HCT116 (cell line): Measurements from ENCODE around the gene CERS6. TPM values are rescaled to one million over a fixed set of nuclear protein-coding genes. Genes with fewer than 3 reads are reported as not detected.

Source experiments
- ATAC-seq: fragments of 200-7000 bp; cut with Tn5 transposase; 2 replicates; pipeline ENCODE4 v1.9.1; 2020; ENCODE audit warnings: mild to moderate bottlenecking, moderate library complexity
- BruUV-seq: library from RNA; stranded (reverse); fragments of 400-500 nt; replicated peaks from 2 replicates; lab custom pipeline; 2021; lab: Mats Ljungman, UMichigan
- CTCF ChIA-PET: fragments of 300-600 bp; sonication (Branson Sonifier 250); formaldehyde crosslinking; loops from one replicate; lab custom pipeline; 2021; ENCODE audit warnings: antibody characterized with exemption; lab: Charles Lee
- POLR2A ChIA-PET: fragments of 300-600, 350-600 bp; sonication (Branson Sonifier 250); formaldehyde crosslinking; loops from one replicate; lab custom pipeline; 2021; ENCODE audit warnings: antibody characterized with exemption; lab: Charles Lee
- RAD21 ChIA-PET, 2 experiments: fragments of 300-600 bp; sonication (Branson Sonifier 250); formaldehyde crosslinking; loops; one replicate each; lab custom pipeline; 2023; ENCODE audit warnings: low total read pairs in 2 of 2; ENCODE audit not compliant: uncharacterized antibody in 2 of 2, unreplicated experiment in 2 of 2, low non-redundant PET in 1 of 2; lab: Charles Lee
- DNase-seq: peaks from one replicate; pipeline ENCODE4 v3.0.0-alpha.2; 2010; ENCODE audit warnings: low read depth, low spot score
- H2AFZ ChIP-seq: fragments of 200-600 bp; shearing (Covaris generic), sonication (generic); 2 replicates; pipeline ENCODE4 v1.6.1; 2017; ENCODE audit warnings: low read depth, mixed run types, mixed read lengths, antibody characterized with exemption, low read length; ENCODE audit not compliant: poor library complexity, severe bottlenecking
- H3K27ac ChIP-seq: 2 replicates; pipeline ENCODE4 v1.5.1; 2012; ENCODE audit warnings: low read depth, low read length
- H3K27me3 ChIP-seq: fragments of 200-600 bp; sonication (generic); 2 replicates; pipeline ENCODE4 v1.6.1; 2016; ENCODE audit warnings: mixed run types, low read length, mixed read lengths; ENCODE audit not compliant: insufficient read depth
- H3K36me3 ChIP-seq, 2 experiments: fragments of 200-500 bp in 1 of 2; fragments of 200-600 bp in 1 of 2; sonication (Bioruptor generic) in 1 of 2; sonication (generic) in 1 of 2; 2 replicates each; pipeline versions ENCODE4 v1.5.1 to v1.6.1; 2014 to 2016; ENCODE audit warnings: low read length in 2 of 2, inconsistent platforms in 1 of 2, mixed read lengths in 1 of 2, mixed run types in 1 of 2; ENCODE audit not compliant: insufficient read depth in 2 of 2, control insufficient read depth in 1 of 2
- H3K4me1 ChIP-seq, 2 experiments: fragments of 200-600 bp in 1 of 2; sonication (generic) in 1 of 2; 2 replicates each; pipeline versions ENCODE4 v1.5.1 to v1.6.1; 2012 to 2017; ENCODE audit warnings: low read length in 2 of 2, inconsistent platforms in 1 of 2, mild to moderate bottlenecking in 1 of 2, mixed read lengths in 1 of 2, mixed run types in 1 of 2, moderate library complexity in 1 of 2; ENCODE audit not compliant: insufficient read depth in 2 of 2, control insufficient read depth in 1 of 2
- H3K4me2 ChIP-seq: fragments of 200-600 bp; sonication (generic); 2 replicates; pipeline ENCODE4 v1.6.1; 2017; ENCODE audit warnings: mixed run types, low read length, mixed read lengths
- H3K4me3 ChIP-seq, 2 experiments: fragments of 200-600 bp in 1 of 2; sonication (generic) in 1 of 2; replicated peaks in 1 of 2; 2 replicates each; pipeline ENCODE4 v1.5.1; 2011 to 2016; ENCODE audit warnings: low read length in 2 of 2, control low read depth in 1 of 2, low read depth in 1 of 2, mild to moderate bottlenecking in 1 of 2, mixed read lengths in 1 of 2, mixed run types in 1 of 2
- H3K79me2 ChIP-seq: fragments of 200-600 bp; sonication (generic); 2 replicates; pipeline ENCODE4 v1.6.1; 2017; ENCODE audit warnings: mild to moderate bottlenecking, mixed run types, low read length, moderate library complexity, mixed read lengths; ENCODE audit not compliant: insufficient read depth
- H3K9ac ChIP-seq: fragments of 200-600 bp; sonication (generic); 2 replicates; pipeline ENCODE4 v1.6.1; 2016; ENCODE audit warnings: low read length, mixed read lengths
- H3K9me2 ChIP-seq: fragments of 200-600 bp; sonication (generic), shearing (Covaris generic); 2 replicates; pipeline ENCODE4 v1.6.1; 2017; ENCODE audit warnings: mixed run types, mild to moderate bottlenecking, moderate library complexity; ENCODE audit not compliant: insufficient read depth
- H3K9me3 ChIP-seq, 2 experiments: fragments of 200-500 bp in 1 of 2; fragments of 200-600 bp in 1 of 2; sonication (Bioruptor generic) in 1 of 2; sonication (generic) in 1 of 2; 2 replicates each; pipeline ENCODE4 v1.6.1; 2014 to 2017; ENCODE audit warnings: low read length in 2 of 2, mixed read lengths in 2 of 2, inconsistent platforms in 1 of 2, low read depth in 1 of 2, mild to moderate bottlenecking in 1 of 2, mixed run types in 1 of 2, moderate library complexity in 1 of 2; ENCODE audit not compliant: control insufficient read depth in 1 of 2, insufficient read depth in 1 of 2
- H4K20me1 ChIP-seq: fragments of 200-600 bp; sonication (generic), shearing (Covaris generic); 2 replicates; pipeline ENCODE4 v1.6.1; 2017; ENCODE audit warnings: mixed run types, mild to moderate bottlenecking, moderate library complexity; ENCODE audit not compliant: insufficient read depth
- ATF3 ChIP-seq: IDR thresholded peaks from 2 replicates; pipeline ENCODE4 v1.6.1; 2012
- CBX3 ChIP-seq: IDR thresholded peaks from 2 replicates; pipeline ENCODE4 v1.6.1; 2012; ENCODE audit warnings: low read depth
- CEBPB ChIP-seq: IDR thresholded peaks from 2 replicates; pipeline ENCODE4 v1.6.1; 2012; ENCODE audit warnings: low read depth
- CTCF ChIP-seq, 3 experiments: fragments of 200-600 bp in 1 of 3; sonication (generic) in 1 of 3; IDR thresholded peaks in 2 of 3; conservative IDR thresholded peaks in 1 of 3; 2 replicates each; pipeline ENCODE4 v1.5.1; 2012 to 2017; ENCODE audit warnings: low read depth in 2 of 3, low read length in 2 of 3, antibody characterized with exemption in 1 of 3, borderline replicate concordance in 1 of 3, control low read depth in 1 of 3, mild to moderate bottlenecking in 1 of 3, mixed read lengths in 1 of 3, mixed run types in 1 of 3, moderate library complexity in 1 of 3; ENCODE audit not compliant: insufficient read depth in 1 of 3
- EGR1 ChIP-seq: IDR thresholded peaks from 2 replicates; pipeline ENCODE4 v1.6.1; 2012; ENCODE audit warnings: low read depth
- ELF1 ChIP-seq: IDR thresholded peaks from 2 replicates; pipeline ENCODE4 v1.6.1; 2012; ENCODE audit warnings: low read depth, borderline replicate concordance
- EZH2 ChIP-seq: fragments of 200-600 bp; sonication (generic); IDR thresholded peaks from 2 replicates; pipeline ENCODE4 v1.6.1; 2017; ENCODE audit warnings: antibody characterized with exemption, mixed run types
- EZH2phosphoT487 ChIP-seq: fragments of 200-600 bp; IDR thresholded peaks from 2 replicates; pipeline ENCODE4 v1.6.1; 2018; ENCODE audit warnings: antibody characterized with exemption, borderline replicate concordance
- FOSL1 ChIP-seq: IDR thresholded peaks from 2 replicates; pipeline ENCODE4 v1.6.1; 2012; ENCODE audit warnings: low read depth
- MAX ChIP-seq: IDR thresholded peaks from 2 replicates; pipeline ENCODE4 v1.6.1; 2012
- POLR2A ChIP-seq: IDR thresholded peaks from 2 replicates; pipeline ENCODE4 v1.7.0; 2011; ENCODE audit warnings: borderline replicate concordance; ENCODE audit not compliant: insufficient read depth, insufficient read length; ENCODE audit errors: extremely low read depth
- POLR2AphosphoS5 ChIP-seq: IDR thresholded peaks from 2 replicates; pipeline ENCODE4 v1.6.1; 2011; ENCODE audit warnings: mild to moderate bottlenecking, low read depth, low read length, moderate library complexity
- RAD21 ChIP-seq: IDR thresholded peaks from 2 replicates; pipeline ENCODE4 v1.6.1; 2012; ENCODE audit warnings: low read depth, mild to moderate bottlenecking
- SIN3A ChIP-seq: IDR thresholded peaks from 2 replicates; pipeline ENCODE4 v1.6.1; 2012; ENCODE audit warnings: low read depth
- SP1 ChIP-seq: IDR thresholded peaks from 2 replicates; pipeline ENCODE4 v1.6.1; 2012; ENCODE audit warnings: low read depth
- SRF ChIP-seq: IDR thresholded peaks from 2 replicates; pipeline ENCODE4 v1.6.1; 2012; ENCODE audit warnings: low read depth
- TCF7L2 ChIP-seq: IDR thresholded peaks from 2 replicates; pipeline ENCODE4 v1.7.0; 2011; ENCODE audit warnings: borderline replicate concordance, inconsistent platforms; ENCODE audit not compliant: insufficient read depth, insufficient read length; ENCODE audit errors: extremely low read depth
- YY1 ChIP-seq: IDR thresholded peaks from 2 replicates; pipeline ENCODE4 v1.6.1; 2011; ENCODE audit warnings: low read length, low read depth, moderate library complexity, mild to moderate bottlenecking; ENCODE audit not compliant: insufficient replicate concordance; ENCODE audit errors: extremely low read depth
- ZFX ChIP-seq: fragments of 450-650 bp; IDR thresholded peaks from 2 replicates; pipeline ENCODE4 v1.6.1; 2017
- intact Hi-C: fragments of 100-400 bp; cut with micrococcal nuclease; formaldehyde crosslinking; loops from 2 replicates; pipeline ENCODE4 v1.10.0; 2022
- total RNA-seq: library from RNA; stranded (reverse); gene quantifications from one replicate; pipeline ENCODE4 v1.2.1, GENCODE V29; 2021; ENCODE audit not compliant: unreplicated experiment

The CERS6 gene
- total RNA-seq, 1 experiment from 2014 or later: 37.0 TPM

GRCh38 chr2:168482269-168482668 lies 26.2 kb downstream of the CERS6 start:
- POLR2A ChIA-PET: no interaction called here
- H3K79me2 ChIP-seq: peaks cover 93% of the 10 kb centered on the region

More at GRCh38 chr2:168482269-168482668, 26.2 kb downstream of the CERS6 start:
- H3K4me3 ChIP-seq: no peak overlapping the region
- no peak overlapping the region for H3K4me2 ChIP-seq
- TF ChIP-seq CTCF (IDR thresholded peaks at IDR 0.05 in 2 of 3, conservative IDR thresholded peaks at IDR 0.05 in 1 of 3; ENCODE audit: borderline replicate concordance in 1 of 3, insufficient read depth in 1 of 3, low read depth in 2 of 3, low read length in 2 of 3): no peak
- no peak for TF ChIP-seq SRF
- no peak for TF ChIP-seq POLR2AphosphoS5
- TF ChIP-seq MAX: no peak
- no peak for TF ChIP-seq FOSL1
- no peak for TF ChIP-seq EZH2
- TF ChIP-seq EGR1: no peak
- no peak for TF ChIP-seq SIN3A
- no peak for TF ChIP-seq ZFX
- TF ChIP-seq POLR2A: no peak
- TF ChIP-seq ATF3: no peak
- TF ChIP-seq EZH2phosphoT487: no peak
- TF ChIP-seq RAD21: no peak
- TF ChIP-seq SP1: no peak
- no peak for TF ChIP-seq ELF1
- no peak for TF ChIP-seq TCF7L2
- no peak for TF ChIP-seq YY1
- no peak for TF ChIP-seq CBX3
- no peak for TF ChIP-seq CEBPB
- intact Hi-C loops: no loop called here
- ATAC-seq (no peak), DNase-seq (no peak)
- H4K20me1 ChIP-seq: peaks cover 6% of the 10 kb centered on the region; the same call in 1 of the 2 replicates
- H2AFZ ChIP-seq: no peak overlapping the region
- no peaks in the 10 kb centered on the region for H3K27me3 ChIP-seq
- H3K36me3 ChIP-seq: no peaks in the 10 kb centered on the region
- no peak overlapping the region for H3K9ac ChIP-seq
- H3K27ac ChIP-seq: no peak overlapping the region
- ChIA-PET RAD21 (no interaction called here), CTCF (interaction anchor here (1.7 kb wide), 1 partner anchor 12 kb away, joined by 5 read pairs; no protein-coding TSS in a partner anchor)
- no peaks in the 10 kb centered on the region for H3K9me3 ChIP-seq
- no TSS peak for BruUV-seq
- no peaks in the 10 kb centered on the region for H3K9me2 ChIP-seq
- H3K4me1 ChIP-seq: no peaks in the 10 kb centered on the region
